Transverse colon (tissue), 4 donors: Measurements from ENCODE around the gene TCTA.

Experiments
- POLR2A ChIP-seq: fragments of 450-650 bp; IDR thresholded peaks from one replicate; pipeline ENCODE4 v1.6.1; 2016; ENCODE audit warnings: antibody characterized with exemption, mild to moderate bottlenecking, moderate library complexity
- POLR2AphosphoS5 ChIP-seq, 3 donors: sonication (generic); formaldehyde crosslinking; IDR thresholded peaks; one replicate each; pipeline ENCODE4 v1.6.1; 2016; ENCODE audit warnings: antibody characterized with exemption in 3 of 3
- TF ChIP-seq, protein P1 (sequence below), 5 experiments: fragments of 200-600 bp in 3 of 5; fragments of 450-650 bp in 2 of 5; sonication (generic) in 3 of 5; IDR thresholded peaks; 1 replicate in 2 of 5; 2 replicates in 3 of 5; pipeline ENCODE4 v1.5.1; 2016 to 2017; ENCODE audit warnings: antibody characterized with exemption in 5 of 5, inconsistent platforms in 3 of 5, mild to moderate bottlenecking in 2 of 5, moderate library complexity in 1 of 5

DNA sequence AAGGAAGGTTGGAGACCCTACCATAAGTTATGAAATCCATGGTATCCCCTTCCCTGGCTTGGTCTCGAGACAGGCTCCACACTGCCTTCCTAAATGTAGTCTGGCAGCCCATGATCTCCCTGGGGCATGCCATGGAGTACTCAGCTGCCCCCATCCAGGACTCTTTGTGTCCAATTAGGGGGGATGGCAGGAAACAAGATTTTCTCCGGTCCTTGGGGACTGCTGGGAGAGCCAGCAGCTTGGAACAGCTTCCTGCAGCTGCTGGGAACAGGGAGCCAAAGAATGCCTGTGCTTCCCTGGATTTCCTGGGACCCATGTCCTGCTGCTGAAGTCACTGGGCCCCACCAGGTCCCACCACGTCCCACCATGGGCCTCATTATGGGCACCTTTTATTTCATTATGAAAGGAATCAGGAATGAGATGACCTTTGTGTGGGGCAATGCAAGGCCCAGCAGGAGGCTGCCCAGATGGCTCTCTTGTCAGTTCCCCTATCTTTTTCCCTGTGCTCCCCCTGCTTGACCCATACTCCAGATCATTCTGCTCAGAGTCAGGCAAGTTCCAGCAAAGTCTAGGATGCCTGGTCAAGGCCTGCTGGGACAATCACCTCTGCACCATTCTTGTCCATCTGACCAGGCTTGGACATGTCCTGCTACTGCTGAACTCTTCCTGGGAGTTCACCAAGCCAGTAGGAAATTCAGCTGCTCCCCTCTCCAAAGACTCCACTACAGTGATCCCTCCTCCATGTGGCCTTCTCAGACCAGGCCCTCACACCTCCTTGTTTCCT lies 42.9 kb downstream of the TCTA start:
- TF ChIP-seq, protein P1, sequence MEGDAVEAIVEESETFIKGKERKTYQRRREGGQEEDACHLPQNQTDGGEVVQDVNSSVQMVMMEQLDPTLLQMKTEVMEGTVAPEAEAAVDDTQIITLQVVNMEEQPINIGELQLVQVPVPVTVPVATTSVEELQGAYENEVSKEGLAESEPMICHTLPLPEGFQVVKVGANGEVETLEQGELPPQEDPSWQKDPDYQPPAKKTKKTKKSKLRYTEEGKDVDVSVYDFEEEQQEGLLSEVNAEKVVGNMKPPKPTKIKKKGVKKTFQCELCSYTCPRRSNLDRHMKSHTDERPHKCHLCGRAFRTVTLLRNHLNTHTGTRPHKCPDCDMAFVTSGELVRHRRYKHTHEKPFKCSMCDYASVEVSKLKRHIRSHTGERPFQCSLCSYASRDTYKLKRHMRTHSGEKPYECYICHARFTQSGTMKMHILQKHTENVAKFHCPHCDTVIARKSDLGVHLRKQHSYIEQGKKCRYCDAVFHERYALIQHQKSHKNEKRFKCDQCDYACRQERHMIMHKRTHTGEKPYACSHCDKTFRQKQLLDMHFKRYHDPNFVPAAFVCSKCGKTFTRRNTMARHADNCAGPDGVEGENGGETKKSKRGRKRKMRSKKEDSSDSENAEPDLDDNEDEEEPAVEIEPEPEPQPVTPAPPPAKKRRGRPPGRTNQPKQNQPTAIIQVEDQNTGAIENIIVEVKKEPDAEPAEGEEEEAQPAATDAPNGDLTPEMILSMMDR (IDR thresholded peaks at IDR 0.05) = no peak
- TF ChIP-seq POLR2A (no peak), POLR2AphosphoS5 (IDR thresholded peaks at IDR 0.05) (no peak)
